NAMALWA (cell line): ENCODE measurements around the gene LMO3.

Experiments
- DNase-seq: peaks from one replicate; pipeline ENCODE4 v3.0.0-alpha.2; 2015; ENCODE audit warnings: low spot score

Gene LMO3

GRCh38 chr12:16606117-16606200 lies at the start of gene LMO3:
TSS of gene LMO3 (minus strand) at chr12:16606162. CDS start at chr12:16600860, 5,302 bp downstream.
- no peak for DNase-seq

GRCh38 chr12:16636435-16637055 lies 30.6 kb upstream of the LMO3 start:
- DNase-seq, result peak; percentile 31

- DNase-seq, result no peak
Observed at GRCh38 chr12:16634786-16635185, 28.8 kb upstream of the LMO3 start.

- no peak for DNase-seq
Observed at GRCh38 chr12:16626991-16627390, 21.0 kb upstream of the LMO3 start.

GRCh38 chr12:16622338-16622737 lies 16.4 kb upstream of the LMO3 start:
- DNase-seq, result peak; percentile 20

- DNase-seq, result no peak
Observed at GRCh38 chr12:16619537-16619936, 13.6 kb upstream of the LMO3 start.

GRCh38 chr12:16618256-16618655 lies 12.3 kb upstream of the LMO3 start:
- no peak for DNase-seq

- no peak for DNase-seq
Observed at GRCh38 chr12:16613199-16613598, 7.2 kb upstream of the LMO3 start.

GRCh38 chr12:16612647-16613046 lies 6.7 kb upstream of the LMO3 start:
- no peak for DNase-seq

GRCh38 chr12:16611146-16611545 lies 5.2 kb upstream of the LMO3 start:
- DNase-seq, result no peak

- no peak for DNase-seq
Observed at GRCh38 chr12:16610743-16611142, 4.8 kb upstream of the LMO3 start.

GRCh38 chr12:16610001-16610585 lies 4.1 kb upstream of the LMO3 start:
- no peak for DNase-seq

- no peak for DNase-seq
Observed at GRCh38 chr12:16608946-16609539, 3.1 kb upstream of the LMO3 start.

- no peak for DNase-seq
Observed at GRCh38 chr12:16607906-16608775, 2.2 kb upstream of the LMO3 start.

GRCh38 chr12:16606991-16607390 lies 1.0 kb upstream of the LMO3 start:
- DNase-seq, result no peak

- no peak for DNase-seq
Observed at GRCh38 chr12:16606201-16606849, 363 bp upstream of the LMO3 start.

GRCh38 chr12:16605642-16606116 lies 283 bp downstream of the LMO3 start:
- DNase-seq, result no peak

GRCh38 chr12:16604596-16605252 lies 1.2 kb downstream of the LMO3 start:
- no peak for DNase-seq

GRCh38 chr12:16603916-16604575 lies 1.9 kb downstream of the LMO3 start:
- DNase-seq, result no peak

- DNase-seq, result no peak
Observed at GRCh38 chr12:16603260-16603915, 2.6 kb downstream of the LMO3 start.

GRCh38 chr12:16602412-16602811 lies 3.5 kb downstream of the LMO3 start:
- no peak for DNase-seq
